NT2/D1 (cell line): ENCODE measurements around the gene ENDOD1.

Experiments used
- DNase-seq: peaks from one replicate; pipeline ENCODE4 v3.0.0-alpha.2; 2011; ENCODE audit warnings: low read depth, low spot score
- H3K27me3 ChIP-seq: 2 replicates; pipeline ENCODE4 v1.6.0; 2011; ENCODE audit warnings: mild to moderate bottlenecking; ENCODE audit not compliant: insufficient read length, insufficient read depth
- H3K36me3 ChIP-seq: 2 replicates; pipeline ENCODE4 v1.6.1; 2011; ENCODE audit warnings: mild to moderate bottlenecking, low read length, mixed read lengths; ENCODE audit not compliant: insufficient read depth, insufficient read length
- H3K4me1 ChIP-seq: 2 replicates; pipeline ENCODE4 v1.5.1; 2011; ENCODE audit not compliant: insufficient read depth, insufficient read length
- H3K4me3 ChIP-seq: 2 replicates; pipeline ENCODE4 v1.5.1; 2011; ENCODE audit warnings: low read depth; ENCODE audit not compliant: insufficient read length
- H3K9ac ChIP-seq: 2 replicates; pipeline ENCODE4 v1.6.0; 2011; ENCODE audit warnings: low read depth; ENCODE audit not compliant: insufficient read length
- H3K9me3 ChIP-seq: 2 replicates; pipeline ENCODE4 v1.5.1; 2011; ENCODE audit warnings: mild to moderate bottlenecking, low read length; ENCODE audit not compliant: insufficient read depth
- SUZ12 ChIP-seq: IDR thresholded peaks from 2 replicates; pipeline ENCODE4 v1.6.1; 2011; ENCODE audit not compliant: insufficient read length, insufficient read depth; ENCODE audit errors: extremely low read depth
- YY1 ChIP-seq: IDR thresholded peaks from 2 replicates; pipeline ENCODE4 v1.6.1; 2011; ENCODE audit not compliant: insufficient read length, insufficient read depth
- ZNF274 ChIP-seq: IDR thresholded peaks from 2 replicates; pipeline ENCODE4 v1.6.1; 2011; ENCODE audit warnings: mild to moderate bottlenecking, low read depth, low read length

ENDOD1 gene

GRCh38 chr11:95144313-95145235 lies 54.9 kb downstream of the ENDOD1 start:
- DNase-seq, result no peak
- H3K9ac ChIP-seq, result no peak overlapping the region
- peaks cover 23% of the 10 kb centered on the region for H3K27me3 ChIP-seq

GRCh38 chr11:95145430-95146060 lies 55.9 kb downstream of the ENDOD1 start:
- Histone ChIP-seq H3K4me3 (no peak overlapping the region), H3K36me3 (no peaks in the 10 kb centered on the region), H3K27me3 (peaks cover 27% of the 10 kb centered on the region), H3K4me1 (peaks cover 2% of the 10 kb centered on the region), H3K9ac (no peak overlapping the region), H3K9me3 (no peaks in the 10 kb centered on the region)
- DNase-seq, result no peak
- no peak for TF ChIP-seq SUZ12
- TF ChIP-seq ZNF274, result no peak
- TF ChIP-seq YY1, result no peak

More at GRCh38 chr11:95144313-95145235, 54.9 kb downstream of the ENDOD1 start:
- H3K4me1 ChIP-seq, result no peaks in the 10 kb centered on the region
- no peaks in the 10 kb centered on the region for H3K36me3 ChIP-seq
- no peaks in the 10 kb centered on the region for H3K9me3 ChIP-seq
- no peak overlapping the region for H3K4me3 ChIP-seq
- no peak for TF ChIP-seq ZNF274
- no peak for TF ChIP-seq YY1
- no peak for TF ChIP-seq SUZ12

DNA sequence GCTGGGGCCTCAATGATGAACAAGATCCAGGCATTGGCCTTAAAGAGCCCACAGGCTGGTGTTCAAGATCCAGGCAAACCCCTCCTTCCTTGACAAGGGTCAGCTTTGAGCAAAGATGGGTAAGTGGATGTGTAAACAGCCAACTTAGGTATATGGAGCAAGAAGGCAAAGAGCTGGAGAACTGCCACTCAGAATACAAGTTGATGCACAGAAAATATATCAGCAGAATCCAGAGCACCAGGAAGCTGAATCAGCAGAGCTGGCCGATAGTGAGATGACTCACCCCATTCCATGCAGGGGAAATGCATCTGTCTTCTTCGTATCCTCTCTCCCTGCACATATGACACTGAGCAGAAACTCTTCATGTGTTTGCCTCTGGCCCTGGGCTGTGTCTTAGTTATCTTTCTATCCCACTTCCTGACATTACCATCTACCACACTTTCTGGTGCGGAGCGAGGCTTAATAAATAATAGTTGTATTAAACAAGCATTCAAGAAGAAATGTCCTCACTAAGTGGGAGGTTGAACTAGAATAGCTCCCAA lies 57.8 kb downstream of the ENDOD1 start:
- Histone ChIP-seq H3K36me3 (no peaks in the 10 kb centered on the region), H3K27me3 (peaks cover 27% of the 10 kb centered on the region), H3K9me3 (no peaks in the 10 kb centered on the region), H3K4me1 (peaks cover 2% of the 10 kb centered on the region), H3K4me3 (no peak overlapping the region), H3K9ac (no peak overlapping the region)
- no peak for TF ChIP-seq YY1
- no peak for TF ChIP-seq SUZ12
- TF ChIP-seq ZNF274, result no peak
- DNase-seq, result no peak

GRCh38 chr11:95148406-95148805 lies 58.8 kb downstream of the ENDOD1 start:
- peaks cover 27% of the 10 kb centered on the region for H3K27me3 ChIP-seq
- no peak for DNase-seq
- no peaks in the 10 kb centered on the region for H3K36me3 ChIP-seq
- H3K4me1 ChIP-seq, result peaks cover 2% of the 10 kb centered on the region
- no peak for TF ChIP-seq ZNF274
- TF ChIP-seq SUZ12, result no peak
- H3K4me3 ChIP-seq, result no peak overlapping the region
- no peak overlapping the region for H3K9ac ChIP-seq
- no peaks in the 10 kb centered on the region for H3K9me3 ChIP-seq

- Histone ChIP-seq H3K36me3 (no peaks in the 10 kb centered on the region), H3K4me1 (peaks cover 2% of the 10 kb centered on the region), H3K27me3 (peaks cover 27% of the 10 kb centered on the region), H3K9ac (no peak overlapping the region), H3K9me3 (no peaks in the 10 kb centered on the region), H3K4me3 (no peak overlapping the region)
- no peak for DNase-seq
- no peak for TF ChIP-seq ZNF274
- TF ChIP-seq YY1, result no peak
- TF ChIP-seq SUZ12, result no peak
Observed at GRCh38 chr11:95148938-95149337, 59.3 kb downstream of the ENDOD1 start.

GRCh38 chr11:95149651-95150364 lies 60.2 kb downstream of the ENDOD1 start:
- DNase-seq, result no peak

More at GRCh38 chr11:95149651-95150364, 60.2 kb downstream of the ENDOD1 start:
- peaks cover 2% of the 10 kb centered on the region for H3K4me1 ChIP-seq
- H3K4me3 ChIP-seq, result peak overlapping the region; percentile 60
- TF ChIP-seq ZNF274 (no peak), YY1 (no peak), SUZ12 (no peak)
- H3K27me3 ChIP-seq, result peaks cover 27% of the 10 kb centered on the region
- H3K36me3 ChIP-seq, result no peaks in the 10 kb centered on the region
- H3K9me3 ChIP-seq, result peaks cover 2% of the 10 kb centered on the region; the same call in 1 of the 2 replicates
- H3K9ac ChIP-seq, result peak overlapping the region; percentile 85
